ENCODE data around the gene LUC7L3. TPM values are rescaled to one million over a fixed set of nuclear protein-coding genes. Genes with fewer than 3 reads are reported as not detected.

The LUC7L3 gene
- total and polyA plus RNA-seq, 2 donors (not counting 3 experiments of a cell fraction or from before 2014, with no cell fraction given) = 70.9 to 113 TPM

DNA sequence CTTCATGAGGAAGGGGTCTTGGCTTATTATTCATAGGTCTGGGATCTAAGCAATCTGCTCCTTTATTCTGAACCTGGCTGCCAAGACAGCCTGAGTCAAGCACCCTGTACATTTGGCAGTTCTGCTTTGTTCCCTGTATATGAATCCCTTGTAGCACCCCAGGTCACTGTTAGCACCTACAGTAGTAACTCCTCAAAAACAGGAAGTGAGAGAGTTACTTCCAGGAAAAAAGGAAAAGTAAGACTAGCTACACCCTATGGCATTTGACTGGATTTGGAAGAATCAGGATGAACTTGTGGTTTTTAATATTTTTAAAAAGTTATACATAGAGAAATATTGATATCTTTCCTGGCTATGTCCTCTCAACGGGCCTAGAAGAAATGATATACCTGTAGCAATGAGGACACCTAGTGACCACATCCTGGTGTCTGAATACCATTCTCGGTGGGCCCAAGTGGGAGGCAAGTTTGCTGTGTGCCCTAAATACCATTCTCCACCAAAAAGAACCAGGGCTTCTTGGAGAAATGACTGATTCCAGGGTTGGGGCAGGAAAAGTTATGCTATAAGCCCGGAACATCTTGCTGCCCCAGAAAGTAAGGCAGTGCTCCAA, 21.6 kb upstream of the LUC7L3 start:
- BruUV-seq (replicated peaks) = no TSS peak
- CTCF ChIA-PET = interaction anchor here (4.3 to 9.9 kb wide), 2 partner anchors 68 to 148 kb away, joined by 71 to 150 read pairs; partner anchors contain the start of gene SPATA20
- Histone ChIP-seq H3K4me2 (ENCODE audit: insufficient read depth, low read length) (no peak overlapping the region), H3K27me3 (ENCODE audit: control insufficient read depth in 2 of 2, insufficient read depth in 2 of 2, low read length in 2 of 2) (no peaks in the 10 kb centered on the region), H4K20me1 (replicated peaks; ENCODE audit: control insufficient read depth, extremely low read depth, insufficient read depth, low read length) (no peaks in the 10 kb centered on the region), H2AFZ (ENCODE audit: low read depth, low read length) (no peak overlapping the region), H3K9ac (replicated peaks; ENCODE audit: extremely low read depth, insufficient read depth, low read length) (no peak overlapping the region), H3K79me2 (ENCODE audit: control insufficient read depth, insufficient read depth, low read length) (peaks cover 16% of the 10 kb centered on the region), H3K4me3 (replicated peaks in 1 of 3; ENCODE audit: insufficient read depth in 1 of 3, low read depth in 1 of 3, low read length in 3 of 3) (no peak overlapping the region), H3K9me3 (replicated peaks; ENCODE audit: control insufficient read depth, insufficient read depth, low read length) (no peaks in the 10 kb centered on the region), H3K27ac (ENCODE audit: insufficient read depth, low read depth, low read length) (no peak overlapping the region), H3K9me1 (replicated peaks; ENCODE audit: control insufficient read depth, extremely low read depth, insufficient read depth, low read length) (no peaks in the 10 kb centered on the region), H3K4me1 (ENCODE audit: control insufficient read depth, extremely low read depth, insufficient read depth, low read length) (no peaks in the 10 kb centered on the region), H3K36me3 (ENCODE audit: control insufficient read depth in 2 of 2, extremely low read depth in 1 of 2, insufficient read depth in 2 of 2, low read length in 2 of 2) (peaks cover 26 to 33% of the 10 kb centered on the region in 2 experiments)
- TF ChIP-seq GATA2 (IDR thresholded peaks at IDR 0.05; ENCODE audit: insufficient read depth, insufficient read length, low read depth, low read length) (no peak), POLR2AphosphoS5 (IDR thresholded peaks at IDR 0.05; ENCODE audit: insufficient read depth, low read depth, low read length) (no peak), FOS (IDR thresholded peaks at IDR 0.05; ENCODE audit: borderline replicate concordance, insufficient read depth, low read length) (no peak), POLR2A (IDR thresholded peaks at IDR 0.05; ENCODE audit: low read depth, low read length) (no peak), MYC (IDR thresholded peaks at IDR 0.05; ENCODE audit: low read depth, low read length) (no peak), EZH2 (IDR thresholded peaks at IDR 0.05; ENCODE audit: borderline replicate concordance, low read depth, low read length, severe bottlenecking) (no peak), JUN (IDR thresholded peaks at IDR 0.05; ENCODE audit: borderline replicate concordance, insufficient read depth, insufficient read length, low read depth) (no peak)
- TF ChIP-seq, protein P1, sequence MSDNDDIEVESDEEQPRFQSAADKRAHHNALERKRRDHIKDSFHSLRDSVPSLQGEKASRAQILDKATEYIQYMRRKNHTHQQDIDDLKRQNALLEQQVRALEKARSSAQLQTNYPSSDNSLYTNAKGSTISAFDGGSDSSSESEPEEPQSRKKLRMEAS (IDR thresholded peaks at IDR 0.05; ENCODE audit: insufficient read depth, insufficient read length) = no peak
- TF ChIP-seq, protein P2, sequence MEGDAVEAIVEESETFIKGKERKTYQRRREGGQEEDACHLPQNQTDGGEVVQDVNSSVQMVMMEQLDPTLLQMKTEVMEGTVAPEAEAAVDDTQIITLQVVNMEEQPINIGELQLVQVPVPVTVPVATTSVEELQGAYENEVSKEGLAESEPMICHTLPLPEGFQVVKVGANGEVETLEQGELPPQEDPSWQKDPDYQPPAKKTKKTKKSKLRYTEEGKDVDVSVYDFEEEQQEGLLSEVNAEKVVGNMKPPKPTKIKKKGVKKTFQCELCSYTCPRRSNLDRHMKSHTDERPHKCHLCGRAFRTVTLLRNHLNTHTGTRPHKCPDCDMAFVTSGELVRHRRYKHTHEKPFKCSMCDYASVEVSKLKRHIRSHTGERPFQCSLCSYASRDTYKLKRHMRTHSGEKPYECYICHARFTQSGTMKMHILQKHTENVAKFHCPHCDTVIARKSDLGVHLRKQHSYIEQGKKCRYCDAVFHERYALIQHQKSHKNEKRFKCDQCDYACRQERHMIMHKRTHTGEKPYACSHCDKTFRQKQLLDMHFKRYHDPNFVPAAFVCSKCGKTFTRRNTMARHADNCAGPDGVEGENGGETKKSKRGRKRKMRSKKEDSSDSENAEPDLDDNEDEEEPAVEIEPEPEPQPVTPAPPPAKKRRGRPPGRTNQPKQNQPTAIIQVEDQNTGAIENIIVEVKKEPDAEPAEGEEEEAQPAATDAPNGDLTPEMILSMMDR (IDR thresholded peaks at IDR 0.05; ENCODE audit: extremely low read depth in 1 of 2, insufficient read depth in 1 of 2, low read depth in 1 of 2, low read length in 2 of 2) = no peak
- FAIRE-seq = no peak
- POLR2A ChIA-PET = no interaction called here
- dilution Hi-C loops (cut with MboI; ENCODE audit: extremely low pct_ligation_motif_present, low sequenced_read_pairs) = no loop called here
- DNase-seq (ENCODE audit: low read depth, low spot score) = no peak
- intact Hi-C loops (cut with micrococcal nuclease) = no loop called here
